ENCODE results near the gene SMTNL2.
A peak's percentile ranks its signal among the peaks of the same experiment; 100 is the strongest.

Gene SMTNL2

GRCh38 chr17:4558347-4558971 lies 25.9 kb upstream of the SMTNL2 start:
- in situ Hi-C loops (cut with HindIII; ENCODE audit: low pct_unique_long_range_greater_than_20kb, low sequenced_read_pairs) = no loop called here
- no peak for TF ChIP-seq JUND (IDR thresholded peaks at IDR 0.05; ENCODE audit: low read depth)
- DNase-seq (ENCODE audit: low read depth in 1 of 2, low spot score in 1 of 2) = no peak

- TF ChIP-seq JUND (IDR thresholded peaks at IDR 0.05; ENCODE audit: low read depth) = no peak
- in situ Hi-C loops (cut with HindIII; ENCODE audit: low pct_unique_long_range_greater_than_20kb, low sequenced_read_pairs) = no loop called here
- no peak for DNase-seq (ENCODE audit: low read depth in 1 of 2, low spot score in 1 of 2)
Measured at GRCh38 chr17:4559139-4559791, 25.1 kb upstream of the SMTNL2 start.

GRCh38 chr17:4559966-4560365 lies 24.4 kb upstream of the SMTNL2 start:
- no peak for DNase-seq (ENCODE audit: low read depth in 1 of 2, low spot score in 1 of 2)
- in situ Hi-C loops (cut with HindIII; ENCODE audit: low pct_unique_long_range_greater_than_20kb, low sequenced_read_pairs) = no loop called here
- no peak for TF ChIP-seq JUND (IDR thresholded peaks at IDR 0.05; ENCODE audit: low read depth)

GRCh38 chr17:4560421-4560820 lies 23.9 kb upstream of the SMTNL2 start, which contains the start of gene GGT6:
Gene GGT6 (minus strand): TSS chr17:4560577. CDS start chr17:4560521, 56 bp downstream.
- DNase-seq (ENCODE audit: low read depth in 1 of 2, low spot score in 1 of 2) = peak; percentile 81 to 91
- in situ Hi-C loops (cut with HindIII; ENCODE audit: low pct_unique_long_range_greater_than_20kb, low sequenced_read_pairs) = no loop called here
- no peak for TF ChIP-seq JUND (IDR thresholded peaks at IDR 0.05; ENCODE audit: low read depth)

- in situ Hi-C loops (cut with HindIII; ENCODE audit: low pct_unique_long_range_greater_than_20kb, low sequenced_read_pairs) = no loop called here
- DNase-seq (ENCODE audit: low read depth in 1 of 2, low spot score in 1 of 2) = peak in 1 of 2 experiments; percentile 61
- no peak for TF ChIP-seq JUND (IDR thresholded peaks at IDR 0.05; ENCODE audit: low read depth)
Measured at GRCh38 chr17:4560837-4561256, 23.5 kb upstream of the SMTNL2 start.

- no peak for TF ChIP-seq JUND (IDR thresholded peaks at IDR 0.05; ENCODE audit: low read depth)
- in situ Hi-C loops (cut with HindIII; ENCODE audit: low pct_unique_long_range_greater_than_20kb, low sequenced_read_pairs) = no loop called here
- DNase-seq (ENCODE audit: low read depth in 1 of 2, low spot score in 1 of 2) = no peak
Measured at GRCh38 chr17:4562015-4562969, 22.0 kb upstream of the SMTNL2 start.

- TF ChIP-seq JUND (IDR thresholded peaks at IDR 0.05; ENCODE audit: low read depth) = no peak
- DNase-seq (ENCODE audit: low read depth in 1 of 2, low spot score in 1 of 2) = peak; percentile 49 to 86
- in situ Hi-C loops (cut with HindIII; ENCODE audit: low pct_unique_long_range_greater_than_20kb, low sequenced_read_pairs) = no loop called here
Measured at GRCh38 chr17:4565209-4566141, 18.9 kb upstream of the SMTNL2 start.

- peak; percentile 60 to 72 for DNase-seq (ENCODE audit: low read depth in 1 of 2, low spot score in 1 of 2)
- no peak for TF ChIP-seq JUND (IDR thresholded peaks at IDR 0.05; ENCODE audit: low read depth)
- in situ Hi-C loops (cut with HindIII; ENCODE audit: low pct_unique_long_range_greater_than_20kb, low sequenced_read_pairs) = no loop called here
Measured at GRCh38 chr17:4566785-4567184, 17.5 kb upstream of the SMTNL2 start.

- TF ChIP-seq JUND (IDR thresholded peaks at IDR 0.05; ENCODE audit: low read depth) = no peak
- in situ Hi-C loops (cut with HindIII; ENCODE audit: low pct_unique_long_range_greater_than_20kb, low sequenced_read_pairs) = no loop called here
Measured at GRCh38 chr17:4569591-4569990, 14.7 kb upstream of the SMTNL2 start.

GRCh38 chr17:4572131-4572530 lies 12.2 kb upstream of the SMTNL2 start:
- in situ Hi-C loops (cut with HindIII; ENCODE audit: low pct_unique_long_range_greater_than_20kb, low sequenced_read_pairs) = no loop called here
- no peak for TF ChIP-seq JUND (IDR thresholded peaks at IDR 0.05; ENCODE audit: low read depth)
- no peak for DNase-seq (ENCODE audit: low read depth in 1 of 2, low spot score in 1 of 2)

More at GRCh38 chr17:4569591-4569990, 14.7 kb upstream of the SMTNL2 start:
- DNase-seq (ENCODE audit: low read depth in 1 of 2, low spot score in 1 of 2) = no peak

GRCh38 chr17:4573115-4573514 lies 11.2 kb upstream of the SMTNL2 start:
- no peak for DNase-seq (ENCODE audit: low read depth in 1 of 2, low spot score in 1 of 2)
- no peak for TF ChIP-seq JUND (IDR thresholded peaks at IDR 0.05; ENCODE audit: low read depth)
- in situ Hi-C loops (cut with HindIII; ENCODE audit: low pct_unique_long_range_greater_than_20kb, low sequenced_read_pairs) = no loop called here

GRCh38 chr17:4573669-4574068 lies 10.7 kb upstream of the SMTNL2 start:
- in situ Hi-C loops (cut with HindIII; ENCODE audit: low pct_unique_long_range_greater_than_20kb, low sequenced_read_pairs) = no loop called here
- no peak for DNase-seq (ENCODE audit: low read depth in 1 of 2, low spot score in 1 of 2)
- no peak for TF ChIP-seq JUND (IDR thresholded peaks at IDR 0.05; ENCODE audit: low read depth)
